Neural cell (in vitro differentiated cells): Measurements from ENCODE around the gene HUNK.

Source experiments
- CTCF ChIP-seq: fragments of 450-650 bp; IDR thresholded peaks from 2 replicates; pipeline ENCODE4 v1.5.1; 2014; ENCODE audit warnings: antibody characterized with exemption, mild to moderate bottlenecking, moderate library complexity; ENCODE audit not compliant: poor library complexity, severe bottlenecking
- EZH2 ChIP-seq: fragments of 200-600, 300-800 bp; shearing (Covaris generic), sonication (generic); IDR thresholded peaks from 2 replicates; pipeline ENCODE4 v1.6.1; 2014; ENCODE audit warnings: antibody characterized with exemption, low read length, borderline replicate concordance, mild to moderate bottlenecking; ENCODE audit not compliant: insufficient read depth, poor library complexity, severe bottlenecking
- MXI1 ChIP-seq: fragments of 450-650 bp; conservative IDR thresholded peaks from 2 replicates; pipeline ENCODE4 v1.6.1; 2014; ENCODE audit warnings: antibody characterized with exemption, mild to moderate bottlenecking; ENCODE audit not compliant: poor library complexity, severe bottlenecking
- POLR2AphosphoS5 ChIP-seq: IDR thresholded peaks from 2 replicates; pipeline ENCODE4 v1.6.1; 2012
- RAD21 ChIP-seq: fragments of 450-650 bp; conservative IDR thresholded peaks from 2 replicates; pipeline ENCODE4 v1.6.1; 2014; ENCODE audit warnings: antibody characterized with exemption, mild to moderate bottlenecking, moderate library complexity
- SMC3 ChIP-seq: fragments of 450-650 bp; conservative IDR thresholded peaks from 2 replicates; pipeline ENCODE4 v1.6.1; 2014; ENCODE audit warnings: antibody characterized with exemption, mild to moderate bottlenecking, moderate library complexity; ENCODE audit not compliant: poor library complexity

GRCh38 chr21:31913182-31913608, 40.4 kb downstream of the HUNK start:
- TF ChIP-seq EZH2 (no peak), SMC3 (no peak), CTCF (no peak), POLR2AphosphoS5 (no peak), RAD21 (no peak), MXI1 (no peak)
